Heart left ventricle (tissue), 16 donors: ENCODE results near the gene RAC3. TPM values are rescaled to one million over a fixed set of nuclear protein-coding genes. Genes with fewer than 3 reads are reported as not detected.

Source experiments
- ATAC-seq, 4 donors: fragments of 200-7000 bp; cut with Tn5 transposase; one replicate each; pipeline ENCODE4 v1.9.1; 2020 to 2022; ENCODE audit warnings: moderate library complexity in 4 of 4, mild to moderate bottlenecking in 3 of 4, moderate number of reproducible peaks in 1 of 4
- DNase-seq, 5 donors: peaks; one replicate each; pipeline ENCODE4 v3.0.0-alpha.2; 2020
- H3K27ac ChIP-seq, 12 donors: fragments of 200-600 bp; sonication (generic) in 4 of 12; one replicate each; pipeline versions ENCODE4 v1.5.0 to v1.8.0; 2016 to 2022; ENCODE audit warnings: mild to moderate bottlenecking in 2 of 12
- H3K27me3 ChIP-seq, 9 donors: fragments of 200-600 bp; sonication (generic) in 2 of 9; one replicate each; pipeline versions ENCODE4 v1.5.1 to v1.8.0; 2016 to 2022; ENCODE audit warnings: mild to moderate bottlenecking in 3 of 9
- H3K36me3 ChIP-seq, 9 donors: fragments of 200-600 bp; sonication (generic) in 2 of 9; one replicate each; pipeline versions ENCODE4 v1.5.0 to v1.8.0; 2018 to 2022; ENCODE audit warnings: mild to moderate bottlenecking in 2 of 9
- H3K4me1 ChIP-seq, 12 donors: fragments of 200-600 bp; sonication (generic) in 4 of 12; one replicate each; pipeline versions ENCODE4 v1.5.0 to v1.8.0; 2016 to 2022; ENCODE audit warnings: mild to moderate bottlenecking in 3 of 12
- H3K4me3 ChIP-seq, 12 donors: fragments of 200-600 bp; sonication (generic) in 4 of 12; one replicate each; pipeline versions ENCODE4 v1.5.0 to v1.8.0; 2017 to 2022; ENCODE audit warnings: mild to moderate bottlenecking in 9 of 12, moderate library complexity in 4 of 12
- H3K9me3 ChIP-seq, 12 donors: fragments of 200-600 bp; sonication (generic) in 4 of 12; one replicate each; pipeline versions ENCODE4 v1.5.0 to v1.8.0; 2016 to 2022; ENCODE audit warnings: mild to moderate bottlenecking in 1 of 12
- CTCF ChIP-seq, 12 donors: fragments of 200-600 bp; sonication (generic) in 4 of 12; IDR thresholded peaks; one replicate each; pipeline versions ENCODE4 v1.5.0 to v1.8.0; 2018 to 2022; ENCODE audit warnings: antibody characterized with exemption in 12 of 12, mild to moderate bottlenecking in 5 of 12
- POLR2A ChIP-seq, 2 donors: fragments of 450-650 bp; IDR thresholded peaks; one replicate each; pipeline ENCODE4 v1.6.1; 2017; ENCODE audit warnings: antibody characterized with exemption in 2 of 2, mild to moderate bottlenecking in 2 of 2, moderate library complexity in 2 of 2
- WGBS, 4 donors: extraction: QIAGEN DNeasy Blood & Tissue Kit in 2 of 4; methylation state at CpG; one replicate each; pipeline versions ENCODE4 v1.1.5 to v1.1.7; 2013 to 2018; 5-methylcytosine and 5-hydroxymethylcytosine counted together
- intact Hi-C, 10 donors: fragments of 100-400 bp; cut with DNase I; formaldehyde crosslinking; loops; one replicate each; pipeline versions ENCODE4 v1.11.1 to v1.14.2; 2022
- polyA plus RNA-seq, 2 donors: library from polyadenylated mRNA; stranded (reverse); fragments of 200-250 nt; gene quantifications; one replicate each; pipeline ENCODE4 v1.2.3, GENCODE V29; 2013
- total RNA-seq, 9 donors: library from RNA; depleted of rRNA in 2 of 9; stranded (reverse); fragments of >200 nt in 2 of 9; fragmentation: NEBNext Ultra II Directional in 3 of 9; extraction: Animal tissue kit (Norgen Biotek cat#: 25700) in 3 of 9; gene quantifications; one replicate each; pipeline versions ENCODE4 v1.1.0 to v1.2.4, GENCODE V29; 2016 to 2023
- donor health status: ischemic (EF 13 %, LVEDD 7.1; RV severe dilation, severe dysfunction).
- donor health status: healthy with polysubstance abuse.
- donor health status: DM: no; HTN: yes; CAD: no.
- donor health status: DM: no; HTN: no; CAD: no.
- donor health status: ischemic (EF 25% LVEDD 6.9; RV normal size, moderate dysfunction).
- donor health status: ischemic (EF 25% LVEDD 5.7; RV mildly dilated, moderate dysfunction).
- donor health status: healthy.
- donor health status: DM: yes; HTN: yes; CAD: no.
- donor health status: ischemic (EF 35%, LVEDD 5.7; RV mildly dilated, moderate dysfunction).
- donor health status: nonischemic (EF 11% LVEDD 7.7; RV severe dilation, severe dysfunction).
- donor health status: DM: yes; HTN: yes; CAD: no.
- donor health status: PGD.
- donor health status: ischemic (EF 29% LVEDD 5.4; RV normal size, mild dysfunction).
- donor health status: nonischemic (EF 23%, LVEDD 6.1; RV moderate dilation, normal function).

RAC3 gene
- total and polyA plus RNA-seq, 11 donors, result 0.76 to 2.6 (median 1.5) TPM

- ATAC-seq (peak; percentile 88 to 93 (median 90)), DNase-seq (peak; percentile 75 to 90 (median 82))
- 29 to 55% (median 43%) methylated on average over 11 to 31 of the region's 31 CpGs for WGBS, 4 donors
- peak overlapping the region; percentile 42 to 86 (median 78) for H3K27ac ChIP-seq
- TF ChIP-seq POLR2A (IDR thresholded peaks at IDR 0.05), result no peak
- TF ChIP-seq CTCF (IDR thresholded peaks at IDR 0.05), result peak in 2 of 12 donors; percentile 13 to 22
- peaks cover 0 to 26% (median 14%) of the 10 kb centered on the region in 12 donors for H3K4me1 ChIP-seq
- H3K4me3 ChIP-seq, result peak overlapping the region in 6 of 12 donors; percentile 8 to 37 (median 29)
- intact Hi-C loops, result no loop called here
- peaks cover 0 to 33% (median 3%) of the 10 kb centered on the region in 9 donors for H3K36me3 ChIP-seq
- no peaks in the 10 kb centered on the region for H3K9me3 ChIP-seq
- H3K27me3 ChIP-seq, result no peaks in the 10 kb centered on the region
Measured at GRCh38 chr17:81991684-81992305, 39.7 kb upstream of the RAC3 start.

GRCh38 chr17:81992306-81993102 is 39.0 kb upstream of the RAC3 start:
- intact Hi-C loops, result no loop called here
- H3K4me3 ChIP-seq, result peak overlapping the region in 6 of 12 donors; percentile 8 to 37 (median 29)
- peak in 3 of 4 donors; percentile 1 to 10 (median 2) for ATAC-seq

GRCh38 chr17:81993729-81994592 is 37.5 kb upstream of the RAC3 start:
- intact Hi-C loops, result no loop called here
- ATAC-seq (no peak), DNase-seq (peak in 1 of 5 donors; percentile 51)
- H3K4me3 ChIP-seq, result no peak overlapping the region
- WGBS, 4 donors, result 91 to 96% (median 94%) methylated on average over 20 to 37 of the region's 37 CpGs
- peaks cover 0 to 26% (median 14%) of the 10 kb centered on the region in 12 donors for H3K4me1 ChIP-seq
- H3K36me3 ChIP-seq, result peaks cover 0 to 26% (median 6%) of the 10 kb centered on the region in 9 donors
- TF ChIP-seq CTCF (IDR thresholded peaks at IDR 0.05), result no peak
- no peak for TF ChIP-seq POLR2A (IDR thresholded peaks at IDR 0.05)
- no peaks in the 10 kb centered on the region for H3K9me3 ChIP-seq
- no peaks in the 10 kb centered on the region for H3K27me3 ChIP-seq
- H3K27ac ChIP-seq, result no peak overlapping the region

More at GRCh38 chr17:81992306-81993102, 39.0 kb upstream of the RAC3 start:
- 75 to 91% (median 78%) methylated on average over 9 to 31 of the region's 31 CpGs for WGBS, 4 donors
- no peak for TF ChIP-seq CTCF (IDR thresholded peaks at IDR 0.05)
- TF ChIP-seq POLR2A (IDR thresholded peaks at IDR 0.05), result no peak
- H3K27ac ChIP-seq, result peak overlapping the region; percentile 42 to 86 (median 78)
- H3K9me3 ChIP-seq, result no peaks in the 10 kb centered on the region
- DNase-seq, result no peak
- no peaks in the 10 kb centered on the region for H3K27me3 ChIP-seq
- peaks cover 0 to 27% (median 6%) of the 10 kb centered on the region in 9 donors for H3K36me3 ChIP-seq
- H3K4me1 ChIP-seq, result peaks cover 0 to 26% (median 14%) of the 10 kb centered on the region in 12 donors
